ENCODE results near the gene GLP1R.

Gene GLP1R

DNA sequence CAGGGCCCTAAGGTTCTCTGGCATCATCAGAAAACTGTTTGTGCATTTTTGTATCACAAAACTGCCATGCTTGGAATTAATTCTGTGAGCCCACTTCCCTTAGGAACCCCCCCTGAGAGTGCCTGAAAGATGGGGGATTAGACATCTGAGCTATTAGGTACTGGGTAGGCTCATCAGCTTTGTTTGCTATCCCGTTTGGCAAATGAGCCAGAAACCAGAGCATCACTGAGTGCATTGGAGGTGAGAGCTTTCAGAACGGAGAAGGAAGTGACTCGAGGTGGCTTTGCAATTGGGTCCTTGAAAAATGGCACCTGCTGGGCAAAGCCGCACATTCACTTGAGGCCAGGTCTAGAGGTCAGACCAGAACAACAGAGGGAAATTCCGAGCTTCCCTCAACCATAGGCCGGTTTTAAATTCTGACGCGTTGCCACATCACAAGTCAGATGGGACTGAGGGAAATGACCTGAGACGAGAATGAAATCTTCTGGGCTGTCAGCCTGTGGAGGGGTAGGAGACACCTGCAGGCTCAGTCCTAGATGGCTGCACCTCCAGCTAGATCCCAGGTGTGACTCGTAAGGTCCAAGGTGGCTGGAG, 8.4 kb upstream of the GLP1R start:
- POLR2A ChIA-PET = no interaction called here
- no peak overlapping the region; the same call in 1 of the 2 replicates for H3K27ac ChIP-seq (ENCODE audit: extremely low read depth, low read depth, low read length)
- H3K4me1 ChIP-seq (ENCODE audit: control insufficient read depth, insufficient read depth, low read length) = no peaks in the 10 kb centered on the region
- TF ChIP-seq ZFP37 (tag by site-specific recombination; IDR thresholded peaks at IDR 0.05) = no peak
- TF ChIP-seq ZNF16 (tag by site-specific recombination; IDR thresholded peaks at IDR 0.05; ENCODE audit: low read depth) = no peak
- TF ChIP-seq ZNF623 (tag by site-specific recombination; IDR thresholded peaks at IDR 0.05) = no peak
- TF ChIP-seq ZNF175 (tag by site-specific recombination; IDR thresholded peaks at IDR 0.05) = no peak
- H3K36me3 ChIP-seq (ENCODE audit: control insufficient read depth in 2 of 2, insufficient read depth in 1 of 2, low read length in 2 of 2) = no peaks in the 10 kb centered on the region
- CTCF ChIA-PET = interaction anchor here (0.7 to 3.6 kb wide), 3 partner anchors 10 to 284 kb away, joined by 3 to 21 read pairs (median 4); no protein-coding TSS in a partner anchor
- no peak overlapping the region for H3K4me3 ChIP-seq (ENCODE audit: low read depth, low read length)
- no peaks in the 10 kb centered on the region for H3K9me3 ChIP-seq (ENCODE audit: control insufficient read depth, insufficient read depth, low read depth, low read length)

DNA sequence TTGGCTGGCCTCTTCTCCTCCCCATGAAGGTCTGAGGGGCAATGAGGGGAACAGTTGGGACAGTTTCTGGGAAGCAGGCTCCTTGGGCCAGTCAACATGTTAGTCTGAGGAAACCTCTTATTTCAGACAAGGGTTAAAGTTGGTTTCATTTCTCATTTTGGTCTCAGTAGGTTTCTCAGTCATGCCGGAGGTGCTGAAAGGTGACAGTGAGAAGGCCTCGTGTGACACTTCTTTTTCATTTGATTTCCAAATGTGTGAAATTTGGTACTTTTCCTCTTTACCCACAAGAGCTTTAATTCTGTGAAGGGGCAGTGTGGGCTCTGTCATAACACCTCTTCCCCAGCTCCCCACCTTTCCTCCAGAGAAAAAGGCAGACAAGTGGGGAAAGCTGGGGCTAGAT, 7.5 kb upstream of the GLP1R start:
- POLR2A ChIA-PET = no interaction called here
- Histone ChIP-seq H3K9me3 (ENCODE audit: control insufficient read depth, insufficient read depth, low read depth, low read length) (no peaks in the 10 kb centered on the region), H3K4me3 (ENCODE audit: low read depth, low read length) (no peak overlapping the region), H3K36me3 (ENCODE audit: control insufficient read depth in 2 of 2, insufficient read depth in 1 of 2, low read length in 2 of 2) (no peaks in the 10 kb centered on the region), H3K4me1 (ENCODE audit: control insufficient read depth, insufficient read depth, low read length) (no peaks in the 10 kb centered on the region), H3K27ac (ENCODE audit: extremely low read depth, low read depth, low read length) (no peak overlapping the region)
- CTCF ChIA-PET = interaction anchor here (0.7 to 3.6 kb wide), 2 partner anchors 11 to 96 kb away, joined by 3 to 21 read pairs; no protein-coding TSS in a partner anchor
- TF ChIP-seq REPIN1 (tag by site-specific recombination; IDR thresholded peaks at IDR 0.05; ENCODE audit: low read depth) (no peak), ZNF112 (tag by site-specific recombination; IDR thresholded peaks at IDR 0.05) (no peak), KLF9 (tag by site-specific recombination; IDR thresholded peaks at IDR 0.05; ENCODE audit: low read depth) (no peak), GLI4 (tag by site-specific recombination; IDR thresholded peaks at IDR 0.05) (no peak), ZNF776 (tag by site-specific recombination; IDR thresholded peaks at IDR 0.05; ENCODE audit: borderline replicate concordance) (no peak), ZSCAN23 (tag by site-specific recombination; IDR thresholded peaks at IDR 0.05) (no peak)
- TF ChIP-seq, protein P1, sequence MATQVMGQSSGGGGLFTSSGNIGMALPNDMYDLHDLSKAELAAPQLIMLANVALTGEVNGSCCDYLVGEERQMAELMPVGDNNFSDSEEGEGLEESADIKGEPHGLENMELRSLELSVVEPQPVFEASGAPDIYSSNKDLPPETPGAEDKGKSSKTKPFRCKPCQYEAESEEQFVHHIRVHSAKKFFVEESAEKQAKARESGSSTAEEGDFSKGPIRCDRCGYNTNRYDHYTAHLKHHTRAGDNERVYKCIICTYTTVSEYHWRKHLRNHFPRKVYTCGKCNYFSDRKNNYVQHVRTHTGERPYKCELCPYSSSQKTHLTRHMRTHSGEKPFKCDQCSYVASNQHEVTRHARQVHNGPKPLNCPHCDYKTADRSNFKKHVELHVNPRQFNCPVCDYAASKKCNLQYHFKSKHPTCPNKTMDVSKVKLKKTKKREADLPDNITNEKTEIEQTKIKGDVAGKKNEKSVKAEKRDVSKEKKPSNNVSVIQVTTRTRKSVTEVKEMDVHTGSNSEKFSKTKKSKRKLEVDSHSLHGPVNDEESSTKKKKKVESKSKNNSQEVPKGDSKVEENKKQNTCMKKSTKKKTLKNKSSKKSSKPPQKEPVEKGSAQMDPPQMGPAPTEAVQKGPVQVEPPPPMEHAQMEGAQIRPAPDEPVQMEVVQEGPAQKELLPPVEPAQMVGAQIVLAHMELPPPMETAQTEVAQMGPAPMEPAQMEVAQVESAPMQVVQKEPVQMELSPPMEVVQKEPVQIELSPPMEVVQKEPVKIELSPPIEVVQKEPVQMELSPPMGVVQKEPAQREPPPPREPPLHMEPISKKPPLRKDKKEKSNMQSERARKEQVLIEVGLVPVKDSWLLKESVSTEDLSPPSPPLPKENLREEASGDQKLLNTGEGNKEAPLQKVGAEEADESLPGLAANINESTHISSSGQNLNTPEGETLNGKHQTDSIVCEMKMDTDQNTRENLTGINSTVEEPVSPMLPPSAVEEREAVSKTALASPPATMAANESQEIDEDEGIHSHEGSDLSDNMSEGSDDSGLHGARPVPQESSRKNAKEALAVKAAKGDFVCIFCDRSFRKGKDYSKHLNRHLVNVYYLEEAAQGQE (tag by site-specific recombination; IDR thresholded peaks at IDR 0.05) = no peak
- TF ChIP-seq, protein P2, sequence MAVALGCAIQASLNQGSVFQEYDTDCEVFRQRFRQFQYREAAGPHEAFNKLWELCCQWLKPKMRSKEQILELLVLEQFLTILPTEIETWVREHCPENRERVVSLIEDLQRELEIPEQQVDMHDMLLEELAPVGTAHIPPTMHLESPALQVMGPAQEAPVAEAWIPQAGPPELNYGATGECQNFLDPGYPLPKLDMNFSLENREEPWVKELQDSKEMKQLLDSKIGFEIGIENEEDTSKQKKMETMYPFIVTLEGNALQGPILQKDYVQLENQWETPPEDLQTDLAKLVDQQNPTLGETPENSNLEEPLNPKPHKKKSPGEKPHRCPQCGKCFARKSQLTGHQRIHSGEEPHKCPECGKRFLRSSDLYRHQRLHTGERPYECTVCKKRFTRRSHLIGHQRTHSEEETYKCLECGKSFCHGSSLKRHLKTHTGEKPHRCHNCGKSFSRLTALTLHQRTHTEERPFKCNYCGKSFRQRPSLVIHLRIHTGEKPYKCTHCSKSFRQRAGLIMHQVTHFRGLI (tag by site-specific recombination; IDR thresholded peaks at IDR 0.05) = no peak
- TF ChIP-seq, protein P3, sequence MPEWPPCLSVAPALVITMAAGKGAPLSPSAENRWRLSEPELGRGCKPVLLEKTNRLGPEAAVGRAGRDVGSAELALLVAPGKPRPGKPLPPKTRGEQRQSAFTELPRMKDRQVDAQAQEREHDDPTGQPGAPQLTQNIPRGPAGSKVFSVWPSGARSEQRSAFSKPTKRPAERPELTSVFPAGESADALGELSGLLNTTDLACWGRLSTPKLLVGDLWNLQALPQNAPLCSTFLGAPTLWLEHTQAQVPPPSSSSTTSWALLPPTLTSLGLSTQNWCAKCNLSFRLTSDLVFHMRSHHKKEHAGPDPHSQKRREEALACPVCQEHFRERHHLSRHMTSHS (tag by site-specific recombination; IDR thresholded peaks at IDR 0.05) = no peak
- TF ChIP-seq, protein P4, sequence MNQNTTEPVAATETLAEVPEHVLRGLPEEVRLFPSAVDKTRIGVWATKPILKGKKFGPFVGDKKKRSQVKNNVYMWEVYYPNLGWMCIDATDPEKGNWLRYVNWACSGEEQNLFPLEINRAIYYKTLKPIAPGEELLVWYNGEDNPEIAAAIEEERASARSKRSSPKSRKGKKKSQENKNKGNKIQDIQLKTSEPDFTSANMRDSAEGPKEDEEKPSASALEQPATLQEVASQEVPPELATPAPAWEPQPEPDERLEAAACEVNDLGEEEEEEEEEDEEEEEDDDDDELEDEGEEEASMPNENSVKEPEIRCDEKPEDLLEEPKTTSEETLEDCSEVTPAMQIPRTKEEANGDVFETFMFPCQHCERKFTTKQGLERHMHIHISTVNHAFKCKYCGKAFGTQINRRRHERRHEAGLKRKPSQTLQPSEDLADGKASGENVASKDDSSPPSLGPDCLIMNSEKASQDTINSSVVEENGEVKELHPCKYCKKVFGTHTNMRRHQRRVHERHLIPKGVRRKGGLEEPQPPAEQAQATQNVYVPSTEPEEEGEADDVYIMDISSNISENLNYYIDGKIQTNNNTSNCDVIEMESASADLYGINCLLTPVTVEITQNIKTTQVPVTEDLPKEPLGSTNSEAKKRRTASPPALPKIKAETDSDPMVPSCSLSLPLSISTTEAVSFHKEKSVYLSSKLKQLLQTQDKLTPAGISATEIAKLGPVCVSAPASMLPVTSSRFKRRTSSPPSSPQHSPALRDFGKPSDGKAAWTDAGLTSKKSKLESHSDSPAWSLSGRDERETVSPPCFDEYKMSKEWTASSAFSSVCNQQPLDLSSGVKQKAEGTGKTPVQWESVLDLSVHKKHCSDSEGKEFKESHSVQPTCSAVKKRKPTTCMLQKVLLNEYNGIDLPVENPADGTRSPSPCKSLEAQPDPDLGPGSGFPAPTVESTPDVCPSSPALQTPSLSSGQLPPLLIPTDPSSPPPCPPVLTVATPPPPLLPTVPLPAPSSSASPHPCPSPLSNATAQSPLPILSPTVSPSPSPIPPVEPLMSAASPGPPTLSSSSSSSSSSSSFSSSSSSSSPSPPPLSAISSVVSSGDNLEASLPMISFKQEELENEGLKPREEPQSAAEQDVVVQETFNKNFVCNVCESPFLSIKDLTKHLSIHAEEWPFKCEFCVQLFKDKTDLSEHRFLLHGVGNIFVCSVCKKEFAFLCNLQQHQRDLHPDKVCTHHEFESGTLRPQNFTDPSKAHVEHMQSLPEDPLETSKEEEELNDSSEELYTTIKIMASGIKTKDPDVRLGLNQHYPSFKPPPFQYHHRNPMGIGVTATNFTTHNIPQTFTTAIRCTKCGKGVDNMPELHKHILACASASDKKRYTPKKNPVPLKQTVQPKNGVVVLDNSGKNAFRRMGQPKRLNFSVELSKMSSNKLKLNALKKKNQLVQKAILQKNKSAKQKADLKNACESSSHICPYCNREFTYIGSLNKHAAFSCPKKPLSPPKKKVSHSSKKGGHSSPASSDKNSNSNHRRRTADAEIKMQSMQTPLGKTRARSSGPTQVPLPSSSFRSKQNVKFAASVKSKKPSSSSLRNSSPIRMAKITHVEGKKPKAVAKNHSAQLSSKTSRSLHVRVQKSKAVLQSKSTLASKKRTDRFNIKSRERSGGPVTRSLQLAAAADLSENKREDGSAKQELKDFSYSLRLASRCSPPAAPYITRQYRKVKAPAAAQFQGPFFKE (tag by site-specific recombination; IDR thresholded peaks at IDR 0.05; ENCODE audit: borderline replicate concordance) = no peak
- TF ChIP-seq, protein P5, sequence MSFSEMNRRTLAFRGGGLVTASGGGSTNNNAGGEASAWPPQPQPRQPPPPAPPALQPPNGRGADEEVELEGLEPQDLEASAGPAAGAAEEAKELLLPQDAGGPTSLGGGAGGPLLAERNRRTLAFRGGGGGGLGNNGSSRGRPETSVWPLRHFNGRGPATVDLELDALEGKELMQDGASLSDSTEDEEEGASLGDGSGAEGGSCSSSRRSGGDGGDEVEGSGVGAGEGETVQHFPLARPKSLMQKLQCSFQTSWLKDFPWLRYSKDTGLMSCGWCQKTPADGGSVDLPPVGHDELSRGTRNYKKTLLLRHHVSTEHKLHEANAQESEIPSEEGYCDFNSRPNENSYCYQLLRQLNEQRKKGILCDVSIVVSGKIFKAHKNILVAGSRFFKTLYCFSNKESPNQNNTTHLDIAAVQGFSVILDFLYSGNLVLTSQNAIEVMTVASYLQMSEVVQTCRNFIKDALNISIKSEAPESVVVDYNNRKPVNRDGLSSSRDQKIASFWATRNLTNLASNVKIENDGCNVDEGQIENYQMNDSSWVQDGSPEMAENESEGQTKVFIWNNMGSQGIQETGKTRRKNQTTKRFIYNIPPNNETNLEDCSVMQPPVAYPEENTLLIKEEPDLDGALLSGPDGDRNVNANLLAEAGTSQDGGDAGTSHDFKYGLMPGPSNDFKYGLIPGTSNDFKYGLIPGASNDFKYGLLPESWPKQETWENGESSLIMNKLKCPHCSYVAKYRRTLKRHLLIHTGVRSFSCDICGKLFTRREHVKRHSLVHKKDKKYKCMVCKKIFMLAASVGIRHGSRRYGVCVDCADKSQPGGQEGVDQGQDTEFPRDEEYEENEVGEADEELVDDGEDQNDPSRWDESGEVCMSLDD (tag by site-specific recombination; IDR thresholded peaks at IDR 0.05) = no peak

Measured in HEK293 (cell line).